Measurements from ENCODE around the gene PTPN4. TPM values are rescaled to one million over a fixed set of nuclear protein-coding genes. Genes with fewer than 3 reads are reported as not detected.

Gene PTPN4
- total RNA-seq, 1 experiment from 2014 or later = 8.0 TPM

DNA sequence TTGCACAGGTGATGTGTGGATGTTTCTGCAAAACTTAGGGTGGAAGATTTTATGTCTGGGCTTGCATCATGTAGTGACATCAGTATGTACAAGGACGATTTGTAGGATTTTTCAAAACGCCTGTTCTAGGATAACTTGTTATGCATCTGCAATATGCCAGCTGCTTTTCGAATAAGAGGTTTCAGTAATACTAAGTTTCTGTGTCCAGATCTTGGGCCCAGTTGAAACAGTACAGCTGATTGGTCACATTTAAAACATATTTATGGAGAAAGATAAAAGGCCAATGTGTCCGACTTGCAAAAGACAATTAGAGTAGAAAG, 1.2 kb downstream of the PTPN4 start:
- H3K36me3 ChIP-seq = peaks cover 5% of the 10 kb centered on the region; the same call in 1 of the 2 replicates
- peak overlapping the region; percentile 67 for H3K4me3 ChIP-seq
- no peaks in the 10 kb centered on the region for H3K9me3 ChIP-seq (replicated peaks)
- H3K27me3 ChIP-seq (replicated peaks) = no peaks in the 10 kb centered on the region
- no peak overlapping the region for H3K27ac ChIP-seq
- DNase-seq (ENCODE audit: low read depth in 1 of 2, low spot score in 2 of 2) = no peak
- peaks cover 8% of the 10 kb centered on the region for H3K4me1 ChIP-seq (replicated peaks)

- Histone ChIP-seq H3K4me1 (replicated peaks) (peaks cover 8% of the 10 kb centered on the region), H3K27me3 (replicated peaks) (no peaks in the 10 kb centered on the region), H3K27ac (no peak overlapping the region), H3K9me3 (replicated peaks) (no peaks in the 10 kb centered on the region), H3K4me3 (no peak overlapping the region), H3K36me3 (peaks cover 5% of the 10 kb centered on the region; the same call in 1 of the 2 replicates)
- DNase-seq (ENCODE audit: low read depth in 1 of 2, low spot score in 2 of 2) = no peak
These were observed 5.1 kb downstream of the PTPN4 start for GRCh38 chr2:119764832-119765231.

- Histone ChIP-seq H3K4me3 (no peak overlapping the region), H3K36me3 (no peaks in the 10 kb centered on the region), H3K9me3 (replicated peaks) (no peaks in the 10 kb centered on the region), H3K27ac (no peak overlapping the region), H3K4me1 (replicated peaks) (peaks cover 8% of the 10 kb centered on the region), H3K27me3 (replicated peaks) (no peaks in the 10 kb centered on the region)
- no peak for DNase-seq (ENCODE audit: low read depth in 1 of 2, low spot score in 2 of 2)
These were observed 5.8 kb downstream of the PTPN4 start for GRCh38 chr2:119765433-119766002.

- Histone ChIP-seq H3K27ac (no peak overlapping the region), H3K36me3 (no peaks in the 10 kb centered on the region), H3K9me3 (replicated peaks) (no peaks in the 10 kb centered on the region), H3K27me3 (replicated peaks) (no peaks in the 10 kb centered on the region), H3K4me3 (no peak overlapping the region), H3K4me1 (replicated peaks) (no peaks in the 10 kb centered on the region)
- DNase-seq (ENCODE audit: low read depth in 1 of 2, low spot score in 2 of 2) = no peak
These were observed 7.2 kb downstream of the PTPN4 start for GRCh38 chr2:119766944-119767343.

DNA sequence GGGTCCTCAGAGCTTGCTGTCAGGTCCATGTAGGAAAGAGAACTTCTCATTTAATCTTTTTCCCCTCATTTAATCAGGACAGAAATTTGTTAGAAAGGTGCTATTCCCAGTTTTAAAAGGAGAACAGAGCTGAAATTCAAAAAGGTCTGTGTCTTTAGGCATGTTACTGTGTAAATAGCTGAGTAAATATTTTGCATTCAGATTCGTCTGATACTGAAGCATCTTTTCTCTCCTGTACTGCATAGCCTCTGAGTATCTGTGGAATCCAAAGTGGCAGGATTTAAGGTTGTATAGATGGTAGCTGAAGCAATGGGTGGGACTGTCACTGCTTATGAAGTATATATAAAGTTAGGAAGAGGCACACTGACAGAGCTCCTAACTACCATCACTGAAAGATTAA, 9.0 kb downstream of the PTPN4 start:
- Histone ChIP-seq H3K4me3 (no peak overlapping the region), H3K4me1 (replicated peaks) (no peaks in the 10 kb centered on the region), H3K27me3 (replicated peaks) (no peaks in the 10 kb centered on the region), H3K36me3 (no peaks in the 10 kb centered on the region), H3K27ac (no peak overlapping the region), H3K9me3 (replicated peaks) (no peaks in the 10 kb centered on the region)
- no peak for DNase-seq (ENCODE audit: low read depth in 1 of 2, low spot score in 2 of 2)

GRCh38 chr2:119769645-119770044, 9.9 kb downstream of the PTPN4 start:
- no peaks in the 10 kb centered on the region for H3K4me1 ChIP-seq (replicated peaks)
- H3K27ac ChIP-seq = no peak overlapping the region
- DNase-seq (ENCODE audit: low read depth in 1 of 2, low spot score in 2 of 2) = no peak
- no peaks in the 10 kb centered on the region for H3K9me3 ChIP-seq (replicated peaks)
- H3K36me3 ChIP-seq = no peaks in the 10 kb centered on the region
- H3K27me3 ChIP-seq (replicated peaks) = no peaks in the 10 kb centered on the region
- H3K4me3 ChIP-seq = no peak overlapping the region

DNA sequence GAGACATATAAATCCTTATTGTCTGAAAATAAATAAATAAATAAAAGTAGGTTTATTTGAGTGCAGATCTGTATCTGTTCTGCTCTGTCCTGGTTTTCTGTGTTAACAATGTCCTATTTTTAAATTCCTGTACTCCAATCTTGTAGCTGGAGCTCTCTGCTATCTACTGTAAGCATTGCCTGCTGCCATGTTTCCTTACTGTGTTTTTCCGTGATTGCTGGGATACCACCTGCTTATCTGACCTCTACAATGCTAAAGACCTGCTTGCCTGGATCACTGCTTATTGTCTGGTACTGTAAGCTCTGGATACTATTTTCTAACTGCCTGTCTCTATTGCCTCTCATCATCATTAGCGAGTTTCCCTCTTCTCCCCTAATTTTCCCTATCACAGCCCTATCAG, 11.6 kb downstream of the PTPN4 start:
- H3K27ac ChIP-seq = no peak overlapping the region
- DNase-seq (ENCODE audit: low read depth in 1 of 2, low spot score in 2 of 2) = no peak
- no peaks in the 10 kb centered on the region for H3K4me1 ChIP-seq (replicated peaks)
- H3K36me3 ChIP-seq = no peaks in the 10 kb centered on the region
- H3K9me3 ChIP-seq (replicated peaks) = no peaks in the 10 kb centered on the region
- H3K27me3 ChIP-seq (replicated peaks) = no peaks in the 10 kb centered on the region
- H3K4me3 ChIP-seq = no peak overlapping the region

DNA sequence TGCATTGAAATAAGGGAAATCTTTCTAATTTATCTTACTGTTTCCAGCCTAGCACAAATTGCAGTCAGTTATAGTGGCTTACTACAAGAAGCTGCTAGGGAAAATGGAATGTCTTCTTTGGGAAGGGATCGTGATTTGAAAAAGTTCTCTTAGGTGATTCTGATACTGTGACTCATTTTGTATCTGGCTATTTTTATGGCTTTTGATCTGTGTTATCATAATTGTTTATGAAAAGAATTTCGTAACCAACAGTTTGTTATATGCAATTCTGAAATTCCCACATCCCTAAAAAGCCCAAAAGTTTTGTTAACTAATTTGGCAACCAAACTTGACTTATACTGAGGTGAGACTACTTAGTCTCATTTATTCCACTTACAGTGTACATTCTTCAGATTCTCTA, 12.4 kb downstream of the PTPN4 start:
- no peaks in the 10 kb centered on the region for H3K27me3 ChIP-seq (replicated peaks)

GRCh38 chr2:119772767-119773166, 13.0 kb downstream of the PTPN4 start:
- Histone ChIP-seq H3K36me3 (no peaks in the 10 kb centered on the region), H3K9me3 (replicated peaks) (no peaks in the 10 kb centered on the region), H3K4me1 (replicated peaks) (no peaks in the 10 kb centered on the region), H3K27me3 (replicated peaks) (no peaks in the 10 kb centered on the region), H3K4me3 (no peak overlapping the region), H3K27ac (no peak overlapping the region)
- no peak for DNase-seq (ENCODE audit: low read depth in 1 of 2, low spot score in 2 of 2)

More for the DNA sequence above, 12.4 kb downstream of the PTPN4 start:
- Histone ChIP-seq H3K4me1 (replicated peaks) (no peaks in the 10 kb centered on the region), H3K9me3 (replicated peaks) (no peaks in the 10 kb centered on the region), H3K36me3 (no peaks in the 10 kb centered on the region), H3K4me3 (no peak overlapping the region), H3K27ac (no peak overlapping the region)
- no peak for DNase-seq (ENCODE audit: low read depth in 1 of 2, low spot score in 2 of 2)

DNA sequence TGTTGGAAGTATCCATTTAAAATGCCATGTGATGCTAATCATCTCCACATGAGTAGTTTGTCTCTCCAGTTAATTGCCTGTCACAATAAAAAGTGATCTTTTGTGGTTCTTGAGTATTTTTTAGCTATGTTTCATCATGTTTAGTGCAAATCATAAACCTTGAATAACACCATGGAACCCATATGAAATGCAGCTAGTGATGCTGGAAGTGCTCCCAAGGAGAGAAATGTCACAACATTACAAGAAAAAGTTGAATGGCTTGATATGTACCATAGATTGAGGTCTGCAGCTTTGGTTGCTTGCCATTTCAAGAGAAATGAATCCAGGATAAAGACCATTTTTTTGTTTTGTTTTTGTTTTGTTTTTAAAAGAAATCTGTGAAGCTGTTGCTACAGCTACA, 14.3 kb downstream of the PTPN4 start:
- Histone ChIP-seq H3K9me3 (replicated peaks) (no peaks in the 10 kb centered on the region), H3K27me3 (replicated peaks) (no peaks in the 10 kb centered on the region), H3K27ac (no peak overlapping the region), H3K4me1 (replicated peaks) (no peaks in the 10 kb centered on the region), H3K36me3 (no peaks in the 10 kb centered on the region), H3K4me3 (no peak overlapping the region)
- no peak for DNase-seq (ENCODE audit: low read depth in 1 of 2, low spot score in 2 of 2)

DNA sequence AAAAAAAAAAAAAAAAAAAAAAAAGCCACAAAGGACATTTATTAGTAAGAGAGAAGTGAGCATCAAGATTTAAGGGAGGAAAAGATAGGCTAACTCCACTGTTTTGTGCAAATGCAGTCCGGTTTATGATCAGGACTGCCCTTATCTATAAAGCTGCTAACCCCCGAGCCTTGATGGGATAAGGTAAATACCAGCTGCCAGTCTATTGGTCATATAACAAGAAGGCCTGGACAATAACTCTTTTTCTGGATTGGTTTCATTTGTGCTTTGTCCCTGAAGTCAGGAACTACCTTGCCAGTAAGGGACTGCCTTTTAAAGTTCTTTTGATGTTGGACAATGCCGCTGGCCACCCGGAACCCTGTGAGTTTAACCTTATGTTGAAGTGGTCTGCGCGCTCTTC, 15.4 kb downstream of the PTPN4 start:
- Histone ChIP-seq H3K36me3 (no peaks in the 10 kb centered on the region), H3K4me1 (replicated peaks) (no peaks in the 10 kb centered on the region), H3K27ac (no peak overlapping the region), H3K27me3 (replicated peaks) (no peaks in the 10 kb centered on the region), H3K4me3 (no peak overlapping the region), H3K9me3 (replicated peaks) (no peaks in the 10 kb centered on the region)
- DNase-seq (ENCODE audit: low read depth in 1 of 2, low spot score in 2 of 2) = no peak

GRCh38 chr2:119782308-119783027, 22.7 kb downstream of the PTPN4 start:
- Histone ChIP-seq H3K27me3 (replicated peaks) (no peaks in the 10 kb centered on the region), H3K4me3 (no peak overlapping the region), H3K9me3 (replicated peaks) (no peaks in the 10 kb centered on the region), H3K27ac (no peak overlapping the region), H3K36me3 (no peaks in the 10 kb centered on the region), H3K4me1 (replicated peaks) (no peaks in the 10 kb centered on the region)
- DNase-seq (ENCODE audit: low read depth in 1 of 2, low spot score in 2 of 2) = no peak

DNA sequence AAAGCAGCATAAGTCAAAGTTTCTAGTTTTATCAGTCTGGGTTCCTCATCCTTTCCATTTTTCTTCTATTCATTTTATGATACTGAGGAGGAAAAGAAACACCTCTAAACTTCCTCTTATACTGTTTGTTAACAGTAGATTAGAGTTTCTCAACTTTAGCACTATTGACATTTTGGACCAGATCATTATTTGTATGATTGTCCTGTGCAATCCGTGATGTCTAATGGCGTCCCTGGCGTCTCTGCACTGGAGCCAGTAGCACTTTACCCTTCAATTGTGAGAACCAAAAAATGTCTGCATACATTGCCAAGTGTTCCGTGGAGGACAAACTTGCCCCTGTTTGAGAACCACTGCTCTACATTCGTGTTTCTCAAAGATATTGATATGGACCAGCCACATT, 25.2 kb downstream of the PTPN4 start:
- DNase-seq (ENCODE audit: low read depth in 1 of 2, low spot score in 2 of 2) = no peak
- no peaks in the 10 kb centered on the region for H3K36me3 ChIP-seq
- H3K4me1 ChIP-seq (replicated peaks) = no peaks in the 10 kb centered on the region
- H3K27me3 ChIP-seq (replicated peaks) = no peaks in the 10 kb centered on the region
- no peaks in the 10 kb centered on the region for H3K9me3 ChIP-seq (replicated peaks)
- H3K4me3 ChIP-seq = no peak overlapping the region
- no peak overlapping the region for H3K27ac ChIP-seq

DNA sequence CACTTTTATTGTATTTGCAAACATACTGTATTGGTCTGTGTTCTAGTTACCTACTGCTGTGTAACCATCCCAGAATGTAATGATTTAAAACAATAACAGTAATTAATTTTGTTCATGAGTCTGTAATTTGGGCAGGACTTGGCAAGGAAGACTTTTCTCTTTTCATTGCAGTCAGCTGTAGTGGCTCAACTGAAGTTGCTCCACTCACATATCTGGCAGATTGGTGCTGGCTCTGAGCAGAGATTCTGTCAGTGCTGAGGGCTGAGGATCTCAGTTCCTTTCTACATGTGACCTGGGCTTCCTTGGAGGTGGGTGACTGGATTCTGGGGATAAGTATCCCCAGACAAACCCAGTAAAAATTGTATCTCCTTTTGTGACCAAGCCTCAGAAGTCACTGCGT, 26.6 kb downstream of the PTPN4 start:
- Histone ChIP-seq H3K4me1 (replicated peaks) (no peaks in the 10 kb centered on the region), H3K36me3 (no peaks in the 10 kb centered on the region), H3K27me3 (replicated peaks) (no peaks in the 10 kb centered on the region), H3K4me3 (no peak overlapping the region), H3K27ac (no peak overlapping the region), H3K9me3 (replicated peaks) (no peaks in the 10 kb centered on the region)
- no peak for DNase-seq (ENCODE audit: low read depth in 1 of 2, low spot score in 2 of 2)

- Histone ChIP-seq H3K9me3 (replicated peaks) (no peaks in the 10 kb centered on the region), H3K27me3 (replicated peaks) (no peaks in the 10 kb centered on the region), H3K4me3 (no peak overlapping the region), H3K27ac (no peak overlapping the region), H3K4me1 (replicated peaks) (no peaks in the 10 kb centered on the region), H3K36me3 (no peaks in the 10 kb centered on the region)
- DNase-seq (ENCODE audit: low read depth in 1 of 2, low spot score in 2 of 2) = no peak
These were observed 29.0 kb downstream of the PTPN4 start for GRCh38 chr2:119788752-119789151.

All from SJSA1 (cell line).